ENCODE measurements around the gene MBNL1. TPM values are rescaled to one million over a fixed set of nuclear protein-coding genes. Genes with fewer than 3 reads are reported as not detected.

The MBNL1 gene
- total and polyA plus RNA-seq, 11 donors: 46.8 to 416 (median 189) TPM

GRCh38 chr3:152455989-152456388, 187.3 kb downstream of the MBNL1 start:
- TF ChIP-seq CTCF (IDR thresholded peaks at IDR 0.05) (no peak), POLR2A (IDR thresholded peaks at IDR 0.05) (no peak)
- Histone ChIP-seq H3K36me3 (peaks cover 0 to 97% (median 77%) of the 10 kb centered on the region in 9 donors), H3K9me3 (no peaks in the 10 kb centered on the region), H3K4me3 (no peak overlapping the region), H3K27ac (no peak overlapping the region), H3K4me1 (peaks cover 0 to 24% (median 6%) of the 10 kb centered on the region in 12 donors), H3K27me3 (no peaks in the 10 kb centered on the region)
- DNase-seq (no peak), ATAC-seq (no peak)
- intact Hi-C loops (cut with DNase I): no loop called here
- 95 to 97% (median 96%) methylated on average over 8 of the region's 8 CpGs for WGBS, 4 donors

- H3K4me1 ChIP-seq: peaks cover 0 to 31% (median 5%) of the 10 kb centered on the region in 12 donors
- DNase-seq (no peak), ATAC-seq (no peak)
- no peak overlapping the region for H3K4me3 ChIP-seq
- no peaks in the 10 kb centered on the region for H3K27me3 ChIP-seq
- TF ChIP-seq CTCF (IDR thresholded peaks at IDR 0.05) (no peak), POLR2A (IDR thresholded peaks at IDR 0.05) (no peak)
- intact Hi-C loops (cut with DNase I): no loop called here
- H3K9me3 ChIP-seq: no peaks in the 10 kb centered on the region
- H3K36me3 ChIP-seq: peaks cover 0 to 97% (median 74%) of the 10 kb centered on the region in 9 donors
- WGBS, 4 donors: 86 to 91% (median 87%) methylated on average over 7 of the region's 7 CpGs
- peak overlapping the region in 1 of 12 donors; percentile 26 for H3K27ac ChIP-seq
Measured at GRCh38 chr3:152457500-152458375, 189.0 kb downstream of the MBNL1 start.

DNA sequence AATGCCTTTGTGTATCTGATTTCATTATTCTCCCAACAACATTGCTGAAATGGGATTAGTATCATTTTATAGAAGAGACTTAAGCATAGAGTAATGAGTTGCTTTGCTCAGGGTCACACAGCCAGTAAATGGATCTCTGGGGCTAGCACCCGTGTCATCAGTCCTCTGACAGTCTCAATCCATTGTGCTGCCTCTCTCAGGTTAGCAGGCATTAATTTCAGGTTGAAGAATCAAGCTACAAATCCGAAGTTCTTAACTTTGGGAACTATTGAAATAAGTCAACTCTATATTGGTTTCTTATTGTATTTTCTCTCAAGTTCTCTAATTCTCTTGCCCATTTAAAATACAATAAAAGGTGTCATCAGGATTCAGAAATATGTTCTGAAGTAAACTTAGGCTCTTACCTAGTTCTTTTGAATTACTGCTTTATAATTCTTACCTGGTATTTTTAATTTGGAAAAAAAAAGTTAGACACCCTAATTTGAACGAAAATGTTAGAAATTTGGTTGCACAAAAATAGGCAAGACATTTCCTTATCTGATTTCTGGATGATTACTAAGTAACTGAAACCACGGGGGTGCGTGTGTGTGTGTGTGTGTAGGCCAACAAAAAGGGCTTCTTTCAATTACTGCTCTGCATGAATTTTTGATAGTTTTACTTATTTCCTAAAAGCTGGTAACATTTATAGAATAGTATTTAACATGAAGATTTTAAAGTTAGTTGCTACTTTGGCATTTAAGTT, 189.8 kb downstream of the MBNL1 start:
- 81 to 86% (median 83%) methylated on average over 5 of the region's 5 CpGs for WGBS, 4 donors

More for the DNA sequence above, 189.8 kb downstream of the MBNL1 start:
- no peak for DNase-seq
- Histone ChIP-seq H3K4me3 (no peak overlapping the region), H3K36me3 (peaks cover 0 to 100% (median 81%) of the 10 kb centered on the region in 9 donors), H3K9me3 (no peaks in the 10 kb centered on the region), H3K27me3 (no peaks in the 10 kb centered on the region), H3K4me1 (peaks cover 0 to 38% (median 9%) of the 10 kb centered on the region in 12 donors), H3K27ac (peak overlapping the region in 1 of 12 donors; percentile 26)
- ATAC-seq: no peak
- intact Hi-C loops (cut with DNase I): no loop called here
- TF ChIP-seq CTCF (IDR thresholded peaks at IDR 0.05): no peak
- TF ChIP-seq POLR2A (IDR thresholded peaks at IDR 0.05): no peak
